ENCODE data around the gene JUNB. TPM values are rescaled to one million over a fixed set of nuclear protein-coding genes. Genes with fewer than 3 reads are reported as not detected.
"Not testable (repeated sequence)": the region's sequence is repeated elsewhere in the genome, so short reads cannot be mapped to it uniquely, and the experiment has no call there.

JUNB gene
- total RNA-seq, 2 experiments from 2014 or later = 142 to 191 TPM

DNA sequence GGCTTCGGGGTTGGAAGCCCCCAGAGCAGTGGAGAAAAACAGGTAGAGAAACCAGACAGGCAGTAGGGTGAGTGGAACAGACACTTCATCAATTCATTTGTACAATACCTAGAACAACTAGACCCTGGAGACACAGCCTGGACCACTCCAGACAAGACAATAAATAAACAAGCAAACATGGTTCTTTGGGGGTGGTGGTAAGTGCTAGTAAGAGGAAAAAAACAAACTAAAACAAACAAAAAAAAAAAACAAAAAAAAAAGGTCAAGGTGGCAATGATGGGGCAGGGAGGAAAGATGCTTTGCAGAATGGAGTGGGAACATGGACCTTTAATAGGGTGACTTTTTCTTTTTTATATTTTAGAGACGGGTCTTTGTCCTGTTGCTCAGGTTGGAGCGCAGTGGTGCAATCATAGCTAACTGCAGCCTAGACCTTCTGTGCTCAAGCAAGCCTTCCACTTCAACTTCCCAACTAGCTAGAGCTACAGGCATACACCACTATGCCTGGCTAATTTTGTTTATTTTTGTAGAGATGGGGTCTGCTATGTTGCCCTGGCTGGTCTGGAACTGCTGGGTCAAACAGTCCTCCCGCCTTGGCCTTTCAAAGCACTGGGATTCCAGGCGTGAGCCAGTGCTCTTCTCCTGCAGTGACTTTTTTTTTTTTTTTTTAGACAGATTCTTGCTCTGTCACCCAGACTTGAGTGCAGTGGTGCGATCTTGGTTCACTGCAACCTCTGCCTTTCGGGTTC lies 3.1 kb downstream of the JUNB start:
- no peaks in the 10 kb centered on the region for H3K27me3 Mint-ChIP-seq
- no peaks in the 10 kb centered on the region for H3K9me3 Mint-ChIP-seq (ENCODE audit: low read depth)
- H3K27ac Mint-ChIP-seq = peak overlapping the region; percentile 82
- CTCF ChIA-PET = interaction anchor here (0.6 to 18.0 kb wide), 7 partner anchors 9 to 782 kb away, joined by 3 to 1017 read pairs (median 3); partner anchors contain the start of genes GET3 and HOOK2
- ATAC-seq (no peak), DNase-seq (no peak)
- peaks cover 8% of the 10 kb centered on the region for H3K36me3 Mint-ChIP-seq
- peaks cover 33% of the 10 kb centered on the region for H3K4me1 Mint-ChIP-seq
- peak overlapping the region; percentile 64 for H3K4me3 Mint-ChIP-seq

DNA sequence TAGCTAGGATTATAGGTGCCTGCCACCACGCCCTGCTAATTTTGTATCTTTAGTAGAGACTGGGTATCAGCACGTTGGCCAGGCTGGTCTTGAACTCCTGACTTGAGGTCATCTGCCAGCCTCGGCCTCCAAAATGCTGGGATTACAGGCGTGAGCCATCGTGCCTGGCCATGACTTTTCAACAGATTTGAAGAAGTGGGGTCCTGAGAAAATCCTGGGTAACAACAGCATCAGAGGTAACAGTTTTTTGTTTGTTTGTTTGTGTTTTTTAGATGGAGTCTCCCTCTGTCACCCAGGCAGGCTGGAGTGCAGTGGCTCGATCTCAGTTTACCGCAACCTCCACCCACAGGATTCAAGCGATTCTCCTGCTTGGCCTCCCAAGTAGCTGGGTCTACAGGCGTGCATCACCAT lies 3.7 kb downstream of the JUNB start:
- Mint-ChIP-seq H3K4me1 (peaks cover 35% of the 10 kb centered on the region), H3K27me3 (no peaks in the 10 kb centered on the region), H3K36me3 (peaks cover 11% of the 10 kb centered on the region), H3K27ac (peak overlapping the region; percentile 82), H3K9me3 (ENCODE audit: low read depth) (no peaks in the 10 kb centered on the region), H3K4me3 (peak overlapping the region; percentile 64)
- no peak for DNase-seq
- ATAC-seq = no peak
- CTCF ChIA-PET = interaction anchor here (0.6 to 18.0 kb wide), 10 partner anchors 9 to 357 kb away, joined by 3 to 1017 read pairs (median 3); partner anchors contain the start of genes GET3 and HOOK2

DNA sequence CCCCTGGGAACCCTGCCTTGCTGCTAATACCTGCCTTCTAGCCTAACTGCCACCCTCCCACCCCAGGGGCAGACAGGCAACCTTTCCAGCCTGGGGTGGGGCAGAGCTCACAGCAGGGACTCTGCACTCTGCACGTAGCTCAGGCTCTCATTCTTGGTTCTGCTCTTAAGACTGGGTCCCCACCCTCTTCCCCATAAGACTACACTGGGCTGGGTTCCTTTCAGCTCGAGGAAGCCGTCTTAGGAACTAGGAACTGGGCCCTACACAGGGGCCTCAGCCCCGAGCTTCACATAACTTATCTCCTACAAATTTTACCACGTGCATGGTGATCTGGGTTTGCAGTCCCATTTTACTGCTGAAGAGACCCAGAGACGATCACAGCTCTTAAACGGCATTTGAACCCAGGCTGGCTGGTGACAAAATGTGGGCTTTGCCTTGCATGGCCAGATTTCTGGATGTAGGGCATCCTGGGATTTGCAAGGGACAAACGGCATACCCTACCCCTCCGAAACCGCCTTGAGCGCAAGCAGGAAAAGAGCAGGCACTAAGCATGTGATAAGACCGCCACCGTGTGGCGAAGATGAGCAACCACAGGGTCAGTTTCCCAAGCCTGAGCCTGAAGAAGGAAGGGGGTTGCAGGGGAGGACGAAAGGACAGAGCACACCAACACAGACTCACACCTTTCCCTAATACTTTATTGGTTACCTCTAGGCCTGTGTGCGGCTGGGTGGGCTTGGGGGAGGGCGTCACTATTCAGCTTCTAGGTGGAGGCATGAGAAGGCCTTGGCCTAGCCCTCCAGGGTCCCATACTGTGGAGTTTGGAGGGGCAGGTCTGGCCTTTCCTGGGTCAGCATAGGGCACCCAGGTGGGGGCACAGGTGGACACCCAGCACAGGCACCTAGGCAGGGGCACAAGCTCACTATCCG lies 5.1 kb downstream of the JUNB start:
- CTCF ChIA-PET = interaction anchor here (0.7 to 18.0 kb wide), 33 partner anchors 9 to 1067 kb away, joined by 3 to 1017 read pairs (median 4); partner anchors contain the start of genes FBXW9, GET3, HOOK2 and KLF1
- Mint-ChIP-seq H3K27me3 (no peaks in the 10 kb centered on the region), H3K36me3 (peaks cover 11% of the 10 kb centered on the region), H3K4me3 (peak overlapping the region; percentile 51), H3K27ac (peak overlapping the region; percentile 81), H3K4me1 (peaks cover 35% of the 10 kb centered on the region), H3K9me3 (ENCODE audit: low read depth) (no peaks in the 10 kb centered on the region)
- DNase-seq = peak; percentile 82
- ATAC-seq = no peak

DNA sequence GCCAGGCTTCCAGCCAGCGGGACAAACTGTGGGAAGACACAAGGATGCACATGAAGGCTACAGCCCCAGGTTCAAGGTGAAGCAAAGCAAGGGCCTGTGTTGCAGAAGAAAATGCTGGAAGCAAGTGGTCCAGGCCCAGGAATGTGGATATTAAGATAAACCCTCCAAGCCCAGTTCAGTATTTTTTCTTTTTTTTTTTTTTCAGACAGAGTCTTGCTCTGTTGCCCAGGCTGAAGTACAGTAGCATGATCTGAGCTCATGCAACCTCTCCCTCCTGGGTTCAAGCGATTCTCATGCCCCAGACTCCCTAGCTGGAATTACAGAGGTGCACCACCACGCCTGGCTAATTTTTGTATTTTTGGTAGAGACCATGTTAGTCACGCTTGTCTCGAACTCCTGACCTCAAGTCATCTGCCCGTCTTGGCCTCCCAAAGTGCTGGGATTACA lies 5.9 kb downstream of the JUNB start:
- peaks cover 11% of the 10 kb centered on the region for H3K36me3 Mint-ChIP-seq
- CTCF ChIA-PET = interaction anchor here (0.7 to 18.0 kb wide), 12 partner anchors 9 to 83 kb away, joined by 3 to 1017 read pairs (median 6); partner anchors contain the start of genes HOOK2, RNASEH2A and RTBDN
- H3K27ac Mint-ChIP-seq = no peak overlapping the region
- peaks cover 36% of the 10 kb centered on the region for H3K4me1 Mint-ChIP-seq
- ATAC-seq (no peak), DNase-seq (no peak)
- H3K27me3 Mint-ChIP-seq = no peaks in the 10 kb centered on the region
- H3K9me3 Mint-ChIP-seq (ENCODE audit: low read depth) = no peaks in the 10 kb centered on the region
- no peak overlapping the region for H3K4me3 Mint-ChIP-seq

DNA sequence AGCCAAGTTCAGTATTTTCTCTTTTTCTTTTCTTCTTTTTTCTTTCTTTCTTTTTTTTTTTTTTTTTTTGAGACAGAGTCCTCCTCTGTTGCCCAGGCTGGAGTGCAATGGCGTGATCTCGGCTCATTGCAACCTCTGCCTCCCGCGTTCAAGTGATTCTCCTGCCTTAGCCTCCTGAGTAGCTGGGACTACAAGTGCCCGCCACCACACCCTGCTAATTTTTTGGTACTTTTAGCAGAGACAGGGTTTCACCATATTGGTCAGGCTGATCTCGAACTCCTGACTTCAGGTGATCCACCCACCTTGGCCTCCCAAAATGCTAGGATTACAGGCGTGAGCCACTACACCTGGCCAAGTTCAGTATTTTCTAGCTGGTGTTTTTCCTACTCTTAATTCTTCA lies 6.3 kb downstream of the JUNB start:
- H3K27me3 Mint-ChIP-seq; H3K4me3 Mint-ChIP-seq; DNase-seq; H3K9me3 Mint-ChIP-seq (ENCODE audit: low read depth); H3K36me3 Mint-ChIP-seq; H3K27ac Mint-ChIP-seq; ATAC-seq: not testable (repeated sequence)
- CTCF ChIA-PET = interaction anchor here (0.7 to 18.0 kb wide), 9 partner anchors 9 to 81 kb away, joined by 3 to 1017 read pairs (median 10); partner anchors contain the start of genes HOOK2 and RNASEH2A
- peaks cover 40% of the 10 kb centered on the region for H3K4me1 Mint-ChIP-seq

DNA sequence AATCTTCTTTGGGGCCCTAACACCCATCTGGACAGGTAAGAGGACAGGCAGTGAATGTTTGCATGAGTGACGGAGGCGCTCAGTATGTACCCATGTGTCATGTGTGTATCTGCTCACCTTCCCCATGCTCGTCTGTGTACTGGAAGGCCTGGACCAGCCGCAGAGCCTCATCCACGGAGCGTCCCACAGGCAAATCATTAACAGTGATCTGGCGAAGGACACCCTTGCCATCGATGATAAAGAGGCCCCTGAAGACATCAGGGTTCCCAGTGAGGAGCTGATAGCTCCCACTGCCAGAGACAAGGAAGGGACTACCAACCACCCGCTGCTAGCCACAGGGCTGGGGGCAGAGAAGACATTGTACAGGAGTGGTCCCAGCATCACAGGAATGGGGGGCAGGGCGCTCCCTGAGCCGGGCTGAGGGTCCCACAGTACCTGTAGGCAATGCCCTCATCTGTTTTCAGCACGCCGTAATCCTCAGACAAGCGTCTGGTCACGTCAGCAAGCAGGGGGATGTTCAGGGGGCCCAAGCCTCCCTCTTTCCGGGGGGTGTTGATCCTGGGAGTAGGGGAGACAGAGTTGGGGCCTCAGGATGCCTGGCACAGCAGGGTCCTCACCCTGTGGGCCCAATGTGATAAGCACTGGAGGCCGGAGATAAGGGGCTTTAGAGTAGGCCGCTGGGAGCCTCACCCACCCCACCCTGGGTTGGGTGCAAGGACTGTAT lies 8.6 kb downstream of the JUNB start:
- H3K4me1 Mint-ChIP-seq = peaks cover 32% of the 10 kb centered on the region
- ATAC-seq = no peak
- no peaks in the 10 kb centered on the region for H3K27me3 Mint-ChIP-seq
- peaks cover 5% of the 10 kb centered on the region for H3K36me3 Mint-ChIP-seq
- no peak overlapping the region for H3K4me3 Mint-ChIP-seq
- CTCF ChIA-PET = interaction anchor here (1.2 to 18.0 kb wide), 3 partner anchors 30 to 84 kb away, joined by 3 to 1017 read pairs (median 4); partner anchors contain the start of gene HOOK2
- DNase-seq = no peak
- no peak overlapping the region for H3K27ac Mint-ChIP-seq
- no peaks in the 10 kb centered on the region for H3K9me3 Mint-ChIP-seq (ENCODE audit: low read depth)

DNA sequence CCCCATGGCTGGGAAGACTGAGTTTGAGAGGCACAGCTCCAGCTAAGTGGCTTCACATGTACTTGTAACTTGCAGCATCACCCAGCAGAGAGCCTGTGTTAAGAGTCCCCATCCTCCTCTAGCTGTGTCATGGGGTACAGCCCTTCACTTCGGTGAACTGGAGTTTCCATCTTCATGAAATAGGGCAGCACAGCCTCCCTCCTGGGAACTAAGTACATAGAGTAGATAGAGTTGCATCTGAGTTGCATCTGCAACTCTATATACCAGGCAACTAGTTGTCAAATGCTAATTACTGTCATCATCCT lies 9.1 kb downstream of the JUNB start:
- H3K36me3 Mint-ChIP-seq = peaks cover 5% of the 10 kb centered on the region
- CTCF ChIA-PET = interaction anchor here (1.1 to 18.0 kb wide), 4 partner anchors 31 to 84 kb away, joined by 3 to 1017 read pairs (median 4); partner anchors contain the start of gene HOOK2
- peak overlapping the region; percentile 81 for H3K4me3 Mint-ChIP-seq
- no peaks in the 10 kb centered on the region for H3K27me3 Mint-ChIP-seq
- H3K4me1 Mint-ChIP-seq = peaks cover 30% of the 10 kb centered on the region
- no peaks in the 10 kb centered on the region for H3K9me3 Mint-ChIP-seq (ENCODE audit: low read depth)
- ATAC-seq (no peak), DNase-seq (no peak)
- H3K27ac Mint-ChIP-seq = peak overlapping the region; percentile 84

DNA sequence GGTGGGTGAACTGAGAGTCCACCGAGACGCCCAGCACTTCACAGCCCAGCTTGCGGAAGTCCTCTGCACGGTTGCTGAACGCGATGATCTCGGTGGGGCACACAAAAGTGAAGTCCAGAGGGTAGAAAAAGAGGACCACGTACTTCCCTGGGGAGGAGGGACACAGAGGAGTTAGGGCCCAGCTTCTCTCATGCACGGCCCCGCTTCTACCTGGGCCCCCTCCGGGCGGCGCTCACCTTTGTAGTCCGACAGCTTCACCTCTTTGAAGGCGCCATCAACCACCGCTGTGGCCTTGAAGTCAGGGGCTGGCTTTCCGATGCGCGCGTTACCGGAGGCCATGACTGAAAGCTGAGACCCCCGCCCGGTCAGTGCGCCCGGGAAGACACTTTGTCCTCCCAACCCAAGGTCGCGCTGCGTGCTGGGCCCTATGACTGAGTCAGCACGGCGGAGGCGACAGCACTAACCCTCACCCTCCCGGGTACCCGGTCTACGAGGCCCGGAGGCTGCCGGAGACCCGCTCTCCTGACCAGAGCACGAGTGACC lies 9.7 kb downstream of the JUNB start:
- Mint-ChIP-seq H3K4me1 (peaks cover 28% of the 10 kb centered on the region), H3K27me3 (no peaks in the 10 kb centered on the region), H3K36me3 (peaks cover 5% of the 10 kb centered on the region), H3K4me3 (peak overlapping the region; percentile 81), H3K9me3 (ENCODE audit: low read depth) (no peaks in the 10 kb centered on the region), H3K27ac (peak overlapping the region; percentile 84)
- ATAC-seq (peak; percentile 14), DNase-seq (no peak)
- CTCF ChIA-PET = interaction anchor here (1.1 to 18.0 kb wide), 4 partner anchors 31 to 85 kb away, joined by 3 to 1017 read pairs (median 4); partner anchors contain the start of gene HOOK2

DNA sequence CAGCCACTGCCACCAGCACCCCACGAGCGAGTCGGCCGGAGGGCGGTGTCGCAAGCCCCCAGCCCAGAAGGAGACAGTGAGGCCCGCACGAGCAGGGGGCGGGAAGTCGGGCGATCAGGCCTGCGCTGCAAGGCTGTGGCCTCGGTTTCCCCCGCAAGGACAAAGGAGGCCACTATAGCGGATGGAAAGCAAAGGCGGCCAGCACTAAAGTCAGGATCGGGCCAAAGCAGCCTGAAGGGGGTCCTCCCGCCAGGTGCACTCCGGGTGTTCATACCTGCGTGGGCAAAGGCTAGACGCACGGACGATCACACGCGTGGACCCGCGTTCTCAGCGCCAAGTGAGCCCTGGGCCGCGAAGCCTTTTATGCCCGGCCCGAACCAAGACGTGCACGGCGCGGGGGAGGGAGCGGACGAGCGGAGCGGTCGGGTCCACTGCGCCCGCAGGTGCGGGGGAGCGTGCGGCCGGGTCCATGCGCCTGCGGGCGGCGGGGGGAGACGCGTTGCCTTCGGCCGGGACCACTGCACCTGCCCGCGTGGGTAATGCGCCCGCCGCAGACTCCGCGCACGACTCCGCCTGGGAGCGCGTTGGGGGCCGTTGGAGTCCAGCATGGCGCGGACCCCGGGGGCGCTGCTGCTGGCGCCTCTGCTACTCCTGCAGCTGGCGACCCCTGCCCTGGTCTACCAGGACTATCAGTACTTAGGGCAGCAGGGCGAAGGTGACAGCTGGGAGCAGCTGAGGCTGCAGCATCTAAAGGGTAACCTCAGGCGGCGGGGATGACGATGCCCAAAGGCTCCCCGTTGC lies 10.4 kb downstream of the JUNB start, which contains the start of the genes PRDX2 and THSD8:
Gene PRDX2, minus strand, starts transcription at position 335 of the 801 bp plus-strand sequence. CDS start 539 bp downstream, outside the sequence.
Gene THSD8, plus strand, starts transcription at position 604 of the 801 bp plus-strand sequence. Its CDS starts 3 bp downstream, at position 607.
- peak; percentile 81 for DNase-seq

DNA sequence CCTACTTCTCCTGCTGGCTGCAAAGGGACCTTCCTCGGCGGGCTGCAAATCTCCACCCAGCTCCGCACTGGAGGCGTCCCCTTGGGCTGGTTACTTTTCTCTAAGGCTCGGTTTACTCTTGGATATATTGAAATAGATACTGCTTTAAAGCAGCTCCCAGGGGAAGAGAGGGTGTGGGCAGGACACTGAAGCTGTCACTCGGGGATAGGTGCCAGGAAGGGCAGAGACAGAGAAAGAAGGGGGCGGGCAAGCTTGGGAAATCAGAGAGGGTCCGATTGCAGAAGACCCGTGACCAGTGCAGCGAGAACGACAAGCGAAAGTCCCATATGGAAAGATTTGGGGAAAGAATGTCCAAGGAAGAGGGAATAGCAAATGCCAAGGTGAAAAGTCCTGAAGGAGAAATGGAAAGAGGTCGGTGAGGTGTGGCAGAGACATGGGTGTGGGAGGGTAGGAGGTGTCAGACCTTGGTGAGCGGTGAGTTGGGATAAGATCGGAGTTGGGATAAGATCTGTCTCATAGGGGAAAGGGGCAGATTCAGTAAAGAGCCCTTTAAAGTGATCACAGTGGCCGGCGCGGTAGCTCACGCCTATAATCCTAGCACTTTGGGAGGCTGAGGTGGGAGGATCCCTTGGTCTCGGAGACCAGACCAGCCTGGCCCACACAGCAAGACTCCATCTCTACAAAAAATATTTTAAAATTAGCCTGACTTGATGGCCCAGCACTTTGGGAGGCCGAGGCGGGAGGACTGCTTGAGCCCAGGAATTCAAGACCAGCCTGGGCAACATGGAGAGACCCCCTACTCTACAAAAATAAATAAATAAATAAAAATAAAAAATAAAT lies 11.2 kb downstream of the JUNB start:
- Mint-ChIP-seq H3K36me3 (peaks cover 5% of the 10 kb centered on the region), H3K4me1 (peaks cover 35% of the 10 kb centered on the region), H3K27ac (no peak overlapping the region), H3K27me3 (no peaks in the 10 kb centered on the region), H3K9me3 (ENCODE audit: low read depth) (no peaks in the 10 kb centered on the region), H3K4me3 (peak overlapping the region; percentile 81)
- no peak for DNase-seq
- no peak for ATAC-seq
- CTCF ChIA-PET = interaction anchor here (0.9 to 18.0 kb wide), 6 partner anchors 14 to 95 kb away, joined by 3 to 1017 read pairs (median 3); partner anchors contain the start of gene HOOK2

More for the DNA sequence above, 10.4 kb downstream of the JUNB start, which contains the start of the genes PRDX2 and THSD8:
- Mint-ChIP-seq H3K36me3 (peaks cover 5% of the 10 kb centered on the region), H3K27me3 (no peaks in the 10 kb centered on the region), H3K4me1 (peaks cover 28% of the 10 kb centered on the region), H3K9me3 (ENCODE audit: low read depth) (no peaks in the 10 kb centered on the region), H3K4me3 (peak within 1 kb of the TSS; percentile 81), H3K27ac (peak within 1 kb of the TSS; percentile 84)
- ATAC-seq = peak; percentile 65
- CTCF ChIA-PET = interaction anchor here (1.0 to 18.0 kb wide), 5 partner anchors 17 to 85 kb away, joined by 3 to 1017 read pairs (median 3); partner anchors contain the start of gene HOOK2
